ENCODE data around the gene AFAP1L2. TPM values are rescaled to one million over a fixed set of nuclear protein-coding genes. Genes with fewer than 3 reads are reported as not detected.

Gene AFAP1L2, protein sequence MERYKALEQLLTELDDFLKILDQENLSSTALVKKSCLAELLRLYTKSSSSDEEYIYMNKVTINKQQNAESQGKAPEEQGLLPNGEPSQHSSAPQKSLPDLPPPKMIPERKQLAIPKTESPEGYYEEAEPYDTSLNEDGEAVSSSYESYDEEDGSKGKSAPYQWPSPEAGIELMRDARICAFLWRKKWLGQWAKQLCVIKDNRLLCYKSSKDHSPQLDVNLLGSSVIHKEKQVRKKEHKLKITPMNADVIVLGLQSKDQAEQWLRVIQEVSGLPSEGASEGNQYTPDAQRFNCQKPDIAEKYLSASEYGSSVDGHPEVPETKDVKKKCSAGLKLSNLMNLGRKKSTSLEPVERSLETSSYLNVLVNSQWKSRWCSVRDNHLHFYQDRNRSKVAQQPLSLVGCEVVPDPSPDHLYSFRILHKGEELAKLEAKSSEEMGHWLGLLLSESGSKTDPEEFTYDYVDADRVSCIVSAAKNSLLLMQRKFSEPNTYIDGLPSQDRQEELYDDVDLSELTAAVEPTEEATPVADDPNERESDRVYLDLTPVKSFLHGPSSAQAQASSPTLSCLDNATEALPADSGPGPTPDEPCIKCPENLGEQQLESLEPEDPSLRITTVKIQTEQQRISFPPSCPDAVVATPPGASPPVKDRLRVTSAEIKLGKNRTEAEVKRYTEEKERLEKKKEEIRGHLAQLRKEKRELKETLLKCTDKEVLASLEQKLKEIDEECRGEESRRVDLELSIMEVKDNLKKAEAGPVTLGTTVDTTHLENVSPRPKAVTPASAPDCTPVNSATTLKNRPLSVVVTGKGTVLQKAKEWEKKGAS
- total RNA-seq = 5.3 TPM
- long read RNA-seq, partial matches to known transcripts = 1 of 14 reads
- long read RNA-seq, other reads (novel, unspliced or antisense) = 9 of 14 reads

DNA sequence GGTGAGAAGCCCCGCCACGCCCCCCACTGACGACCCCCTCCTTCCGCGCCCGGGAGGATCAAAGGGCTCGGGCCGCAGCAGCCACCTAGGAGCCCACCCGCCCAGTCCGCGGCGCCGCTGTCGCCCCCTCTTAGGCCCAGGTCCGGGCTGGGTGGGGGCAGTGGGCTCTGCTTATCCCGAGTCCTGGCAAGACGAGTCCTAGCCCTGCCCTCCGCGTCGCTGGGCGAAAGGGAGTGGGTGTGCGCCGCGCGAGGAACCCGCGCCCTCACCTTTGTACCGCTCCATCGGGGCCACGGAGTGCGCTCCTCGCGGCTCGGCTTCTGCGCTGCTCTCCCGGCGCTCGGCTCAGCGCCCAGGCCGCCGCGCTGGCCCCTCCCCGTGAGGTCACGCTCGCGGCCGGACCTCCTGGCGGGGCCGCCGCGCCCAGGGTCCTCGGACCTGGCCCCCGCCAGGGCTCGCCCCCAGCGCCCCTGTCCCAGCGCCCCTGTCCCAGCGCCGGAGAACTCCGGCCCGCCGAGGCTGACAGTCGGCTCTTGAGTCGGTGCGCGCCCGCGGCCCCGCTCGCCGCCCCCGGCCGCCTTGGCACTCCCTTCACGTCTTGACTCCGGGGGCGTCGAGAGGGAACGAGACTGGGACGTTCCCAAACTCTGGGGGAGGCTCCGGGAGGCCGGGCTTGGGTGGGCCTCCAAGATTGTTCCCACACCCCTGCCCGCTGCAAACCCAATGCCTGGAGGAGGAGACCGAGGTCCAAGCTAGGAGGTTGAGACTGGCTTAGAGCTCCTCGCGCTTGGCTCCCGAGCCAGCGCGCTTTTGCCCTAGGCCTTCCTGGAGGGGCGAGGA, at the start of gene AFAP1L2:
TSS of gene AFAP1L2 (minus strand) at position 332 of the 840 bp plus-strand sequence. CDS start at position 285, 47 bp downstream.
- peak; percentile 90 for ATAC-seq (ENCODE audit: poor library complexity)
- intact Hi-C loops (cut with DNase I) = no loop called here
- peak; percentile 62 for DNase-seq

DNA sequence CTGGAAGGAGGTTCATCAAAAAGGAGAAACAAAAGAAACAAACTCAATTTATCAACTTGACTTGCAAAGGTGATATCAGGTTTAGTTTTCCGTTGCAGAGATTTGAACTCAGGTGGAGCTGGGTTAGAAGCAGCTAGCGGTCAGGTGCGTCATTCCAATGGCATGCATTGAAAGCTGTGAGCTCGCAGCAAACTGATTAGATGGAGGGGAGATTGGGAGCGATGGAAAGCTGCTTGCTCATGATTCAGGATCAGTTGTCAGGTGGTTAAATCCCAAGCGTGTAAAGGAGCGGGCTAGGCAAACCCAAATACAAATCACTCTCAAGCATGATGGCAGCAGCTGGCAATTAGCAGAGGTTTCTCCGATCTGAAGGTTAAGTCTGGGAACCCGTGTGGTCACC, 49.3 kb upstream of the AFAP1L2 start:
- ATAC-seq (ENCODE audit: poor library complexity) (no peak), DNase-seq (no peak)
- intact Hi-C loops (cut with DNase I) = no loop called here

DNA sequence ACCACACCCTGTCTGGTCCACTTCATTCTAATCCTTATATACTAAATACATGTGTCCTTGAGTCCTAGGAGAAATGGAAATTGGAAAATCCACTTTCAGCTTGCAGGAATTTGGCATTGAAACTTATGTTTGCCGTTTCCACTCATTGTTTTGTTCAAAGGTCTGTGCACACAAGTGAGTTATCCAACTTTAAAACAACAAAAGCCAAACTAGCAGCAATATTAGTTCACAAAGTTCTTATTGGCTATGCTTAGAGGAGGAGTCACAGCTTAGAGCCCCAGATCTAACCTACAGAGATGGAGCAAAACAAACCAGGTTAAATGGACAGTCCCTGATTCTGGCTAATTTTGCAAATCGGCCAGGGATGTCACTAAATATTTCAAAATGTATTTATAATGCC, 44.6 kb upstream of the AFAP1L2 start:
- ATAC-seq (ENCODE audit: poor library complexity) = no peak
- no peak for DNase-seq

DNA sequence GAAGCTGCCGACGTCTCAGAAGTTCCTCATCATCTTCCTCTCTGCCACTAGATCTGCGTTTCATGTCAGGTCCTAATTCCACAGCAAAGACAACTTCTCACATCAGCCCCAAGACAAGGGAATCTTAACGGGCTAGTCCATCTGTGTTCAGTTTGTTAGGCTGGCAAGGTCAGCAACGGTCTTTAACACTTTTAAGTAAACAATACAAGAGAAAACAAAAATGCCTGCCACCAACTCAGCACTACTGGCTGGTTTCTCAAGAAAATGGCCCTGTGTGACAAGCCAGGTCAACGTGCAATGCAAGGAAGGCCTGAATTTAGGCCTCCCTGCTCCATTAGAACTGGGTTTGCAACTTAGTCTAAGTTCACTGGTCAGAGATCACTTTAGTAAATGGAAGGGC, 41.0 kb upstream of the AFAP1L2 start:
- no peak for DNase-seq
- intact Hi-C loops (cut with DNase I) = no loop called here
- no peak for ATAC-seq (ENCODE audit: poor library complexity)

More for the DNA sequence above, 44.6 kb upstream of the AFAP1L2 start:
- intact Hi-C loops (cut with DNase I) = no loop called here

DNA sequence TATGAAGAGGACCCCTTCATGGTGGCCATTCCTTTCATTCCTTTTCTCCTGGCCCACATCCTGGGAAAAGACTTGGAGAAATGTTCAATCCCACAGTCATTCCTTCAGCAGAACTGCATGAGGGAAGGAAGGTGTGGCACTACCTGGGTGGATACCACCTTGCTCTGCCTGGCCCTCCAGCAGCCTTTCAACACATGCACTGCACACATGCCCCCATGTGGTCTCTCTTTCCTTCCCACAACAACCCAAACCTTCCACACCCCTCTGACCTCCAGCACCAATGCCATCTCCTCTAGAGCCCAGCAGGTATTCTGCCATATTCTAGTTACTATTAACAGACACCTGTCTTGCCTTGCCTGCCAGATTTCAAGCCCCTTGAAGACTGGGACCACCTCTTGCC, 40.5 kb upstream of the AFAP1L2 start:
- DNase-seq (no peak), ATAC-seq (ENCODE audit: poor library complexity) (no peak)
- intact Hi-C loops (cut with DNase I) = no loop called here

DNA sequence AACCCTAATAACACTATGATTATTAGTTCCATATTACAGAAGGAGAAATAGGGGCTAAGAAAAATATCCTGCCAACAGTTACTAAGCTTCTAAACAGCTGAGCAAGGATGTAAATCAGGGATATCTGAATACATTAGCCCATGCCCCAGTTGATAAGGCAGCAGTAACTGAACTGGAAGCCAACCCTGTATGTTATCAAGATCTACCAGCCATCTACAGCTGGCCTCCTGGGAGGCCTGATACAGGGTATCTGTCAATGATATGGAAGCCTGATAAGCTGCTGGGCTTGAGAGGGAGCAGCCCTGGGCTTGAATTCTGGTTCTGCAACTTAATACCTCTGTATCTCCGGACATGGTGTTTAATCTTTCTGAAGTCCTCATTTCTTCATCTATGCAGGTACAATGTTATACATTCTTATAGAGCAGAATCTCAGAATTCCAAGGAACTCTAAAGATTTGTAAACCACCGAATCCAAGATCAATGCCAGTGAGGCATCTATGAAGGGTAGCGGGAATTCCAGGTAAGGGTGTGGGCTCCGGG, 37.9 kb upstream of the AFAP1L2 start:
- intact Hi-C loops (cut with DNase I) = no loop called here
- ATAC-seq (ENCODE audit: poor library complexity) (no peak), DNase-seq (no peak)

DNA sequence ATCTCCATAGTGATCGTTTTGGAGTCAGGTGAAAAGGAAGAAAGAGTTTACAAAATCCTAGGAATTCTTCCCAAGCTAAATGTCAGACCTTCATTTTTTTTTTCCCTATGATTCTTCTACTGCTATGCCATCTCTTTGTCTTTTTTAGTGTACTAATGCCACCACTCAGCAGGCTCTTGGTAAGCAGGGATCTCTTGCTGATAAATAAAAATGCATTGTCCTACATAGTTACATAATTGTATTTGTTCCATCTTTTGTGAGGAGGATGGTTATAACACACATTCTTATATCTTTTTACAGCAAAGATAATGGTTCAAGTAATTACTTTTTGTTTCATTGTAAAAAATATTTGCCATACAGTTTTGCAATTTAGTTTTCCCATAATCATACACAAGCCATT, 36.8 kb upstream of the AFAP1L2 start:
- ATAC-seq (ENCODE audit: poor library complexity) (no peak), DNase-seq (no peak)
- intact Hi-C loops (cut with DNase I) = no loop called here

DNA sequence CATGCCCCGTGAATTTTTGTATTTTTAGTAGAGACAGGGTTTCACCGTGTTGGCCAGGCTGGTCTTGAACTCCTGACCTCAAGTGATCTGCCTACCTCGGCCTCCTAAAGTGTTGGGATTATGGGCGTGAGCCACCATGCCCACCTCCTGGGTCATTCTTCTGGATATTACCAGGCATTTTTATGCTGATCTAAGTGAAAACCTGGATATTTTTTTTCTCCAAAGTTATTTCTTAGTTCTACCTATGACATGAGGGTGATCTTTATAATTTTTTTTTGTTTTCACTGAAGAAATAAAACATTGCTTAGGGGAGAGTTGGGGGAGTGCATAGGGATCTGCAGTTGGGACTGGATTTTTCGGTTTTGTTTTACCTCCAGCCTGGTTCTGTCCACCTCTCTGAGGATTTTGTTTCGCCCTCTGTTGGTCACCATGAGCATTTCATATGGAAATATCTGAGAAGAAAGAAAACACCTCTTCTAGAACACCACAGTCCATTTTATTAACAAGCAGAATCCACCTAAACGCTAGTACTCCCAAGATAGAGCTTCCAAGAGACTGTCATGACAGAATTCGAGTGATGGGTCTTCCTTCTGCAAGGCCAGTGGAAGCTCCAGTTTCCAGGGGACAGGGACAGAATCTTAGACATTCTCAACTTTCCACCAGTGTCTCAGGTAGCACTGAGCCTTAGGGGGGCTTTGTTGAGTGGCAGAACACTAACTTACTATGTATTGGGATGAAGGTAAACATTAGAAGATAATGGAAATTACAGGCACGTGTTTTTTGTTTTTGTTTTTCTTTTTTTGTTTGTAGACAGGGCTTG, 33.4 kb upstream of the AFAP1L2 start:
- ATAC-seq (ENCODE audit: poor library complexity) (no peak), DNase-seq (no peak)
- intact Hi-C loops (cut with DNase I) = no loop called here

DNA sequence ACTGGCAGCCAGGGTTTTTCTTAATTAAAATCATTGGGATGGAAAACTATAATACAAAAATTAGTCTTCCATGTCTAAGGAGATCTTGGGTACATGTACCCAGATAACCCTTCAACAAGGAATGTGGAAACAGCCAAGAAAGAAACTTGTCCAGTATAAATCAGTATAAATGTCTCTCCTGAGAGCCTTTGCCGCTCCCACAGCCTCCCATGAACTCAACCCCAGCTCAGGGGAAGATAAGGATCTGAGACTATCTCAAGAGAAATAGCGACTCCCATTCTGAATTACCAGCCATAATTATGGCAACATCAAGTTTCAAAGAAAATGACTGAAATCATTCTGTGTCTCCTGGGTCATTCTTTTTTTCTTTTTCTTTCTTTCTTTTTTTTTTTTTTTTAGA, 32.6 kb upstream of the AFAP1L2 start:
- DNase-seq = no peak
- intact Hi-C loops (cut with DNase I) = no loop called here
- no peak for ATAC-seq (ENCODE audit: poor library complexity)

DNA sequence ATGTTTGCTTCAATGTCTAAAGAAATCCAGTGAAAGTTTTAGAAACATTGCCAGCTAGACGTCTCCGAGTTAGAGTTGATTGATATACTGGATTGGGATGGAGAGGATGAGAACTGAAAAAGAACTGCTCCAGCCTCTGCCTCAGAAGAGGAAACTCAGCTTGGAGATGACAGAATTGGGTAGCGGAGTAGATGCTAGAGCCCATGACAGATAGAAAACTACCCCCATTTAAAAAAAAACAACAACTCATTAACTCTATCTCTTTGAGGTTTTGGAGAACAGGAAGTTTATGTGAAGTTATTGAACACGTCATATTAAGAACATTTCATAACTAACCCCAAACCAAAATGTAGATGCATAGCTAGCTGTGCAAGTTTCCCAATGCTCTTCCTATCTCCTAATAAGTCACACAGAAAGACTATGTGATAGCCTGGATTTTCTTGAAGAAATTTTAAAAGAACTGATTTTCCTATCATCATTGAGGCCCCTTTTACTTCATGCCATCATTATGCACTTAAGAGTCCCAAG, 28.3 kb upstream of the AFAP1L2 start:
- no peak for DNase-seq
- intact Hi-C loops (cut with DNase I) = no loop called here

DNA sequence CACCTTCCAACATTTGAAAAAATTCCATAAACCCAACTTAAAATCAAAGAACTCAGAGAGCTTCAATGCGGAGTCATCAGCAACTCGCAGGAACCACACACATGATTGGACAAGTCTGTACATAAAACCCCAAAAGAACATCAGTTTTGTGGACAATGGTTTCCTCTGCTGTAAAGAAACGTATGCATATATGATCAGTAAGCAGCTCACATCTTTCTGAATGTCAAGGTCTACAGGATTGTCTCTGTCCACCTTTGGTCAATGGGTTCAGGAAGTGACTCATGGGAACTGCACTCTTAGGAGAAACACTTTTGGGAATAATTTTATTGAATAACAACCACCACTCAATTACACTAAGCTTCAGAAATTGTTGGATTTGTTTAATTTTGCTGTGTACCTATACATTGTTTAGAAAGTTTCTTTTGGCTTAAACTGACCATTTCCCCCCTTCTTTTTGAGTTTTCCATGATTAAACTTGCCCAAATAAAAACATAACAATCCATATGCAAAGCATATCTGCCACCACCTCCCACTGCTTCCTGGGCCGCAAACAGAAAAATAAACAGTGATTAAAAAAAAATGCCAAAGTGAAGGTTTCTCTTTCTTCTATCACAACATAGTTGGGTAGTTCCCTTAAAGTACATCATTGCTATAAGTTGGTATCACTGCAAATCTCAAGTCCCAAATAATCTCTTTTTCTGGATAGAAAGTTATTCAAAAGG, 27.3 kb upstream of the AFAP1L2 start:
- no peak for ATAC-seq (ENCODE audit: poor library complexity)
- intact Hi-C loops (cut with DNase I) = no loop called here
- no peak for DNase-seq

More for the DNA sequence above, 28.3 kb upstream of the AFAP1L2 start:
- ATAC-seq (ENCODE audit: poor library complexity) = no peak

DNA sequence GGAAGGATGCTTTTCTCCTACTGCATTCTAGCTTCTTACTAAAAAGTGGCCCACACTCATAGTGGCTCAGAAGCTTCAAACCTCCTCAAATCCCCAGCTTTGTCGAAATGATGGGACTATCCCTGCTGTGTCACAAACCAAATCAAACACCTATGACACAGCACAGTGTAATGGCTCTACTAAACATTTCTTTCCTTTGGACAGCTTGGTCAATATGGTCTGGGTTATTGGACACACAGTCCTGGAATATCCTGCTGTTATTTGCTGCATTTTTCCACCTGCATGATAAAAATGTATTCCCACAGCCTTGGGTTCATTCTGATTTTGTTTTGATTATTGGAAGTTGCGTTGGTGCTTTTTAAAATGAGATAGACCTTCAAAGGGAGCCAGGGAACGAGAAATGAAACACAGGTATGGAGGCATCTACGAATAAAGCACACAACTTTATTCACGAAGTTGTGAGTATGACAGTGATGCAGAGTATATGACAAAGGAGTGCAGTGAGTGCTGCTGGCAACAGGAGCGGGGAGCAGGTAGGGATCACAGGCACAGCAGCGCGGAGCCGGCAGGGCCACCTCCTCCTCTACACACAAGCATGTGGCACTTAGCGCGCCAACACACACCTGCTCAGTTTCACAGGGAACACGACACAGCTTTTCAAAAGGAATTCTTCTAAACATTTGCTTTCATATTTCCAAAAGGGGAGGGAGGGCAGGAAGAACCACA, 26.5 kb upstream of the AFAP1L2 start:
- DNase-seq = no peak
- no peak for ATAC-seq (ENCODE audit: poor library complexity)
- intact Hi-C loops (cut with DNase I) = no loop called here

DNA sequence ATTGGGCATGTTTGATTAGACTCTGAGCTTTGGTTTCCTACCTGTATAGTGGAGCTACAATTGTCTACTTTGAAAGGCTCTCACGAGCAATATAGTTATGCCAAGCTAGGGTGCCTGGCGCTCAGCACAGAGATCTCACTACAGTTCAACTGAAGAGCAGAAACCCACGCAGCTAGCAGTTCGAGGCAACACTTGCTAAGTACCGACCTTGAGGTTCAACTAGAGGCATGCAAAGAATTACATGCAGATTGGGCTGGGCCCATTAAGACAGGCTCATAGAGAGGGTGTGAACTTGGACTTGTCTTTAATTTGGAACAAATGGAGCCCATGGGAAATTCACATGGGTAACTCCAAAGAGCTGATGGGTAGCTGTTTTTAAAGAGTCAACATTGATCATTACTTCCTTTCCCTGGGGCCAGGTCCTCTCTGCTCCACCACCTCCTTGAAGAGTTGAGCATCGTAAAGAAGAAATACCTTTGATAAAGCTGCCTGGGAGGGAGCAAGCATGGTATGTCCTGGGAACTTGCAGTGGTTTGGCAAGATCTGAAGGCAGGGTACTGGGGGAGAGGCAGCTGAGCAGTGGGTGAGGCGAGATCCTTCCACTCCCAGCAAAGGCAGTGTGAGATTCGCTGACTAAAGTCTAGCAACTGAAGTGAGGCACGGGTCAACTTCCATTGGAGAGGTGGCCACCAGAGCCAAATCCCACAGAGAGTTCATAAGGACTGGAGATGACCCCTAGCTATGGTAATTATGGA, 25.5 kb upstream of the AFAP1L2 start:
- peak; percentile 14 for ATAC-seq (ENCODE audit: poor library complexity)
- intact Hi-C loops (cut with DNase I) = no loop called here
- no peak for DNase-seq

DNA sequence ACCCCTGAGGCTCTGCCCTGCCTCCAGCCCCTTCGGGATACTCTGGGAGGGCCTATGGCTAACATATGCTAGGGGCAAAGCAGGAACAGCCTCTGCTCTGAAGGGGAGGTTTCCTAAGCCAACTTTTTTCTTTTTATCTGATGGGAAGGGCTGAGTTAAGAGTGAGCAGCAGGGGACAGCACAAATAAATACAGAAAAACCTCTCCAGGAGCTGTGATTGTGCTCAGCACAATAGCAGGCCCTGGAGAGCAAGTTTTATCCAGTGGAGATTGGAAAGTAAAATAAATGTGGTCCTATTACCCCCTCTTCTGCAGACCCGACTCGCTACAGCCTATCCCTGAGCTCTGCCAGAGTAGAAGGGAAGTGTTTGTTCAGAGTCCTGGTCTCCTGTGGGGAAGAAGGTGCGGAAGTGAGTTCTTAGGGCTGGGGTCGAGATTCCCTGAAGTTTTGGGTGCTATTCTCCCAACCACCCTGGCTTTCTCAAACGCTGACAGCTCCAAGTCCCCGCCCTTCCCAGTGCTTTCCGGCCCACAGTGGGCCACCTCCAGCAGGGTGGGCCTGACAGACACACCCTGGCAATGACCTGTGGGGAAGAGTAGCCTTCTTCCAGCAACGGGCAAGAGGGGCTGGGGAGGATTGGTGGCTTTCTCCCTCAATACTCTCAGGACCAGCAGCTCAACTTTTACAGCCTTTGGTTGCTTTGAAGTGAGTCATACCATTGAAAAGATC, 23.0 kb upstream of the AFAP1L2 start:
- DNase-seq (no peak), ATAC-seq (ENCODE audit: poor library complexity) (peak; percentile 26)
- intact Hi-C loops (cut with DNase I) = loop anchor here (2.0 kb wide), 1 partner anchor 122 kb away; no protein-coding TSS in a partner anchor

DNA sequence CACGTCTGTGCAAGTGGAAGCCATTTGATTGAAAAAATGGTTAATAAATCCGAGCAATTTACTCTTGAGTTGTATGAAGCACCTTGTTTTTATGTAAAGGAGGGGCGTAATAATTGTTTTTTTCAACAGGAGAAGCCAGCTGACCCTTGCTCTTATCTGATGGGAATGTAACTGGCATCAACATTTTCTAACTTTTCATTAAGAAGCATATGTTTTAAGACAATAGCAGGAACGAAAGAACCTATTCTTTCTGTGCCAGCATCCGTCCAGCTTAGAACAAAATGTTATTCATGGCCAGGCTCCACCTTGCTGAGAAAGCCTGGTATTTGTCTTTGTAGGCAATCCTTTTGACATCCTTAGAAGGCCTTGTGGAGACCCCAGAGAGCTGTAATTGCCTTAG, 22.2 kb upstream of the AFAP1L2 start:
- intact Hi-C loops (cut with DNase I) = loop anchor here (2.0 kb wide), 1 partner anchor 122 kb away; no protein-coding TSS in a partner anchor
- no peak for DNase-seq
- no peak for ATAC-seq (ENCODE audit: poor library complexity)

All from Right ventricle myocardium superior (tissue), 1 donor.